Spleen (tissue), 11 donors: ENCODE measurements around the gene TIE1. TPM values are rescaled to one million over a fixed set of nuclear protein-coding genes. Genes with fewer than 3 reads are reported as not detected.

Experiments used
- DNase-seq: peaks from one replicate; pipeline ENCODE4 v3.0.0-alpha.2; 2020
- H3K27ac ChIP-seq, 8 donors: fragments of 200-600 bp; sonication (generic) in 7 of 8; 1 replicate in 4 of 8; 2 replicates in 4 of 8; pipeline versions ENCODE4 v1.5.0 to v1.8.0; 2016 to 2021; ENCODE audit warnings: inconsistent platforms in 4 of 8, mild to moderate bottlenecking in 4 of 8, moderate library complexity in 1 of 8
- H3K27me3 ChIP-seq, 7 donors: fragments of 200-600 bp; sonication (generic) in 6 of 7; replicated peaks in 1 of 7; 1 replicate in 4 of 7; 2 replicates in 3 of 7; pipeline versions ENCODE4 v1.5.0 to v1.8.0; 2016 to 2021; ENCODE audit warnings: inconsistent platforms in 3 of 7, mild to moderate bottlenecking in 1 of 7
- H3K36me3 ChIP-seq, 6 donors: fragments of 200-600 bp; sonication (generic) in 5 of 6; 1 replicate in 4 of 6; 2 replicates in 2 of 6; pipeline versions ENCODE4 v1.5.0 to v1.8.0; 2016 to 2021; ENCODE audit warnings: inconsistent platforms in 2 of 6
- H3K4me1 ChIP-seq, 6 donors: fragments of 200-600 bp; sonication (generic) in 5 of 6; 1 replicate in 3 of 6; 2 replicates in 3 of 6; pipeline versions ENCODE4 v1.5.0 to v1.8.0; 2016 to 2021; ENCODE audit warnings: inconsistent platforms in 3 of 6
- H3K4me3 ChIP-seq, 8 donors: fragments of 200-600 bp; sonication (generic) in 7 of 8; 1 replicate in 4 of 8; 2 replicates in 4 of 8; pipeline versions ENCODE4 v1.5.0 to v1.8.0; 2016 to 2021; ENCODE audit warnings: inconsistent platforms in 4 of 8, mild to moderate bottlenecking in 4 of 8, moderate library complexity in 2 of 8
- H3K9me3 ChIP-seq, 8 donors: fragments of 200-600 bp; sonication (generic) in 7 of 8; 1 replicate in 4 of 8; 2 replicates in 4 of 8; pipeline versions ENCODE4 v1.5.0 to v1.8.0; 2016 to 2021; ENCODE audit warnings: inconsistent platforms in 4 of 8
- CTCF ChIP-seq, 11 experiments: fragments of 200-600 bp in 7 of 11; fragments of 450-650 bp in 4 of 11; sonication (generic) in 4 of 11; IDR thresholded peaks in 8 of 11; conservative IDR thresholded peaks in 3 of 11; 1 replicate in 7 of 11; 2 replicates in 4 of 11; pipeline versions ENCODE4 v1.4.0 to v1.8.0; 2016 to 2021; ENCODE audit warnings: antibody characterized with exemption in 11 of 11, inconsistent platforms in 4 of 11, mild to moderate bottlenecking in 1 of 11
- POLR2A ChIP-seq, 3 donors: fragments of 450-650 bp; IDR thresholded peaks; one replicate each; pipeline ENCODE4 v1.5.1; 2017; ENCODE audit warnings: antibody characterized with exemption in 3 of 3, mild to moderate bottlenecking in 1 of 3
- POLR2AphosphoS5 ChIP-seq, 3 donors: sonication (generic); formaldehyde crosslinking; IDR thresholded peaks; one replicate each; pipeline ENCODE4 v1.5.1; 2017; ENCODE audit warnings: antibody characterized with exemption in 3 of 3
- WGBS, 5 donors: extraction: QIAGEN DNeasy Blood & Tissue Kit in 3 of 5; methylation state at CpG; one replicate each; pipeline versions ENCODE4 v1.1.5 to v1.1.7; 2013 to 2018; 5-methylcytosine and 5-hydroxymethylcytosine counted together
- intact Hi-C: fragments of 100-400 bp; cut with DNase I; formaldehyde crosslinking; loops from one replicate; pipeline ENCODE4 v1.15.0; 2023; ENCODE audit warnings: low total_unique reads
- polyA plus RNA-seq, 3 donors: library from polyadenylated mRNA; stranded (reverse); fragments of 200-250 nt; gene quantifications; one replicate each; pipeline ENCODE4 v1.2.1, GENCODE V29; 2013
- total RNA-seq, 7 donors: library from RNA; depleted of rRNA in 3 of 7; stranded (reverse); fragments of >200 nt in 3 of 7; fragmentation: NEBNext Ultra II Directional in 4 of 7; extraction: Animal tissue kit (Norgen Biotek cat#: 25700) in 4 of 7; gene quantifications; one replicate each; pipeline versions ENCODE4 v1.1.0 to v1.2.1, GENCODE V29; 2016 to 2021
- donor health status: healthy with polysubstance abuse.
- donor health status: DM: no; HTN: no; CAD: no; lungs with moderate emphysema.
- donor health status: DM: no; HTN: no; CAD: no.
- donor health status: Bipolar disorder and iron deficiency.
- donor health status: healthy.
- donor health status: DM: no; HTN: no; CAD: no.
- donor health status: DM: yes; HTN: yes; CAD: no.

TIE1 gene
- total and polyA plus RNA-seq, 10 donors = 4.9 to 81.8 (median 55.7) TPM

- no peak for TF ChIP-seq POLR2A (IDR thresholded peaks at IDR 0.05)
- no peak for TF ChIP-seq POLR2AphosphoS5 (IDR thresholded peaks at IDR 0.05)
- TF ChIP-seq CTCF (IDR thresholded peaks at IDR 0.05 in 8 of 11, conservative IDR thresholded peaks at IDR 0.05 in 3 of 11) = no peak
- Histone ChIP-seq H3K4me1 (peaks cover 0 to 4% (median 0%) of the 10 kb centered on the region in 6 donors), H3K27ac (no peak overlapping the region), H3K27me3 (no peaks in the 10 kb centered on the region), H3K4me3 (no peak overlapping the region), H3K9me3 (no peaks in the 10 kb centered on the region), H3K36me3 (no peaks in the 10 kb centered on the region)
- WGBS, 5 donors = 75 to 91% (median 84%) methylated on average over 10 to 15 of the region's 15 CpGs
- peak; percentile 51 for DNase-seq
- intact Hi-C loops = no loop called here
Observed at GRCh38 chr1:43282220-43283195, 18.3 kb upstream of the TIE1 start.

GRCh38 chr1:43284065-43284464 lies 16.7 kb upstream of the TIE1 start:
- intact Hi-C loops = no loop called here
- no peaks in the 10 kb centered on the region for H3K27me3 ChIP-seq
- H3K27ac ChIP-seq = no peak overlapping the region
- no peak overlapping the region for H3K4me3 ChIP-seq
- TF ChIP-seq POLR2A (IDR thresholded peaks at IDR 0.05) (no peak), POLR2AphosphoS5 (IDR thresholded peaks at IDR 0.05) (no peak), CTCF (IDR thresholded peaks at IDR 0.05 in 8 of 11, conservative IDR thresholded peaks at IDR 0.05 in 3 of 11) (no peak)
- H3K36me3 ChIP-seq = no peaks in the 10 kb centered on the region
- peaks cover 0 to 4% (median 0%) of the 10 kb centered on the region in 6 donors for H3K4me1 ChIP-seq
- peak; percentile 47 for DNase-seq
- WGBS, 5 donors = 84 to 95% (median 87%) methylated on average over 3 of the region's 3 CpGs
- no peaks in the 10 kb centered on the region for H3K9me3 ChIP-seq

- WGBS, 5 donors = 79 to 92% (median 84%) methylated on average over 12 of the region's 12 CpGs
- Histone ChIP-seq H3K27me3 (no peaks in the 10 kb centered on the region), H3K36me3 (no peaks in the 10 kb centered on the region), H3K4me3 (no peak overlapping the region), H3K9me3 (no peaks in the 10 kb centered on the region), H3K27ac (no peak overlapping the region), H3K4me1 (peaks cover 0 to 4% (median 0%) of the 10 kb centered on the region in 6 donors)
- DNase-seq = peak; percentile 37
- TF ChIP-seq CTCF (IDR thresholded peaks at IDR 0.05 in 8 of 11, conservative IDR thresholded peaks at IDR 0.05 in 3 of 11) (no peak), POLR2AphosphoS5 (IDR thresholded peaks at IDR 0.05) (no peak), POLR2A (IDR thresholded peaks at IDR 0.05) (no peak)
- intact Hi-C loops = no loop called here
Observed at GRCh38 chr1:43284546-43285110, 16.2 kb upstream of the TIE1 start.
